Measurements from ENCODE around the gene RET.

Gene RET

DNA sequence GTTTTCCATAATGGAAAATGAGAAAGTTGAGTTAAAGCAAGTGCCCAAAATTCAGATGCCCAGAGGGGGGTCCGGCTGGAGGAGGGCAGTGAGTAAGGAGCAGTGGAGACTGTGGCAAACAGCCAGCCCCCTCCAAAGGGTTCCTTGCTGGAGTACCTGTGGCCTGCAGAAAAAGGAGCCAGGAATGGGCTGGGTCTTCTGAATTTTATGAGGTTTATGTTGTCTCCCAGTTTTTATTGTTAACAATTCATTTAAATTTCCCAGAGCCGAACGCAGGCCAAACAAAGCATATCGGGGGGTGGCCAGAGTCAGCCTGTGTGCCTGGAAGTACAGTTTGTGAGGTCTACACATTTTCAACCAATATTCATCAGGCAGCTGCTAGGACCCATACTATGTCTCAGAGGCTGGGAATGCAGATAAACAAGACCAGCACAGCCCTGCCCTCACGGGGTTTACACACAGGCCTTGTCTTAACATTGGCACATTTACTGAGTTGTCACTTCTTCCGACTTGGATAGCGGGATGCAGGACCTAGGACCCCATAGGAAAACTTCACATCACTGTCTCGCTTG is 48.5 kb downstream of the RET start:
- Histone ChIP-seq H4K20me1 (no peaks in the 10 kb centered on the region), H3K9ac (peak overlapping the region in 4 of 11 experiments; percentile 48 to 79 (median 64); a peak in 6 of 22 replicates), H3K27me3 (no peaks in the 10 kb centered on the region), H3K9me3 (replicated peaks in 1 of 11) (no peaks in the 10 kb centered on the region), H3K4me1 (peaks cover 93 to 99% (median 98%) of the 10 kb centered on the region in 10 experiments), H3K27ac (peak overlapping the region in 10 of 11 experiments; percentile 34 to 90 (median 78); a peak in 16 of 22 replicates), H3K4me2 (peak overlapping the region; percentile 86 to 99 (median 97); a peak in 20 of 22 replicates), H3K36me3 (no peaks in the 10 kb centered on the region), H3K4me3 (no peak overlapping the region)
- TF ChIP-seq Cebpa-rat (IDR thresholded peaks at IDR 0.05) = no peak

DNA sequence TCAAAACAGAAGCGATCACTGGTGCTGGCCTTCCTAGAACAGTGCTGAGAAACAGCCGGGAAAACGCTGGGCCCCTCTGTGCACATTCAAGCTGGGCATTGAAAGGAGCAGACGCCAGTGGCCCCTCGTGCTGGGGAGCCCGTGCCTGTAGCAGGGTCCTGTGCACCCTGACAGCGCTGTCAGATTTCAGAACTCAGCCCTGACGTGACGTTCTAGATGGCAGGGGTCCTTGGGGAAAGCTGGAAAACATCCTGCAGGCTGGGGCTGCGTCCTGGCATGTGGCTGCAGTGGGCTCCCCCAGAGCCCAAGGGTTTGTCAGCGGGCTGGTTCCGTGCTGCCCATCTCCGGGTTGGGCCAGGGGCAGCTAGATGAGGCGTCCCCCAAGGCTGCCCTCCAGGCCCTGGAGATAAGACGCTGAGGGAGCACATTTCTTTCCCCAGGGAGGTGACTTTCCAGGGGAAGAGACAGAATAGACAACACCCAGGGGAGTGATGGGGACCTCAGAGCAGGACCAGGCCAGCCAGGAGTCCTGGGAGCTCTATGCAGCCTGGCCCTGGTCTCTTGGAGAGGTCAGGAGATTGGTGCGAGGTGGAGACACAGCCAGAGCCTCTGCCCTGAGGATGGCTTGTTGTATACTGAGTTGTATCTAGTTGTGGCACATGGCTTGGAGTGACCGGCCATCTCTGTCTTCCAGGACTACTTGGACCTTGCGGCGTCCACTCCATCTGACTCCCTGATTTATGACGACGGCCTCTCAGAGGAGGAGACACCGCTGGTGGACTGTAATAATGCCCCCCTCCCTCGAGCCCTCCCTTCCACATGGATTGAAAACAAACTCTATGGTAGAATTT is 49.2 kb downstream of the RET start:
- Histone ChIP-seq H3K9ac (peak overlapping the region; percentile 22 to 79 (median 65); a peak in 18 of 22 replicates), H4K20me1 (no peaks in the 10 kb centered on the region), H3K36me3 (no peaks in the 10 kb centered on the region), H3K4me1 (peaks cover 86 to 100% (median 99%) of the 10 kb centered on the region in 10 experiments), H3K27ac (peak overlapping the region; percentile 34 to 90 (median 77)), H3K4me2 (peak overlapping the region; percentile 82 to 99 (median 97)), H3K4me3 (peak overlapping the region in 3 of 10 experiments; percentile 29 to 36 (median 30); a peak in 2 of 20 replicates), H3K27me3 (no peaks in the 10 kb centered on the region), H3K9me3 (replicated peaks in 1 of 11) (no peaks in the 10 kb centered on the region)
- TF ChIP-seq Cebpa-rat (IDR thresholded peaks at IDR 0.05) = no peak

DNA sequence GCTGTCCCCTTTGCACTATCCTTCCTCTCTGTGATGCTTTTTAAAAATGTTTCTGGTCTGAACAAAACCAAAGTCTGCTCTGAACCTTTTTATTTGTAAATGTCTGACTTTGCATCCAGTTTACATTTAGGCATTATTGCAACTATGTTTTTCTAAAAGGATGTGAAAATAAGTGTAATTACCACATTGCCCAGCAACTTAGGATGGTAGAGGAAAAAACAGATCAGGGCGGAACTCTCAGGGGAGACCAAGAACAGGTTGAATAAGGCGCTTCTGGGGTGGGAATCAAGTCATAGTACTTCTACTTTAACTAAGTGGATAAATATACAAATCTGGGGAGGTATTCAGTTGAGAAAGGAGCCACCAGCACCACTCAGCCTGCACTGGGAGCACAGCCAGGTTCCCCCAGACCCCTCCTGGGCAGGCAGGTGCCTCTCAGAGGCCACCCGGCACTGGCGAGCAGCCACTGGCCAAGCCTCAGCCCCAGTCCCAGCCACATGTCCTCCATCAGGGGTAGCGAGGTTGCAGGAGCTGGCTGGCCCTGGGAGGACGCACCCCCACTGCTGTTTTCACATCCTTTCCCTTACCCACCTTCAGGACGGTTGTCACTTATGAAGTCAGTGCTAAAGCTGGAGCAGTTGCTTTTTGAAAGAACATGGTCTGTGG is 50.0 kb downstream of the RET start:
- peak overlapping the region; percentile 60 to 90 (median 79); a peak in 21 of 22 replicates for H3K27ac ChIP-seq
- peaks cover 78 to 99% (median 97%) of the 10 kb centered on the region in 10 experiments for H3K4me1 ChIP-seq
- peak in 2 of 11 experiments; percentile 38 to 42; a peak in 3 of 22 replicates for TF ChIP-seq Cebpa-rat (IDR thresholded peaks at IDR 0.05)
- no peaks in the 10 kb centered on the region for H4K20me1 ChIP-seq
- H3K9me3 ChIP-seq (replicated peaks in 1 of 11) = no peaks in the 10 kb centered on the region
- H3K9ac ChIP-seq = peak overlapping the region; percentile 46 to 79 (median 65); a peak in 19 of 22 replicates
- peak overlapping the region; percentile 82 to 99 (median 97) for H3K4me2 ChIP-seq
- no peaks in the 10 kb centered on the region for H3K36me3 ChIP-seq
- H3K4me3 ChIP-seq = peak overlapping the region in 8 of 10 experiments; percentile 20 to 57 (median 30); a peak in 9 of 20 replicates
- no peaks in the 10 kb centered on the region for H3K27me3 ChIP-seq

GRCh38 chr10:43127442-43127841 is 50.6 kb downstream of the RET start:
- peak overlapping the region; percentile 82 to 99 (median 97) for H3K4me2 ChIP-seq

GRCh38 chr10:43128331-43128730 is 51.5 kb downstream of the RET start:
- Histone ChIP-seq H3K9me3 (replicated peaks in 1 of 11) (no peaks in the 10 kb centered on the region), H4K20me1 (no peaks in the 10 kb centered on the region), H3K27me3 (no peaks in the 10 kb centered on the region), H3K4me1 (peaks cover 71 to 99% (median 93%) of the 10 kb centered on the region in 10 experiments), H3K4me3 (no peak overlapping the region), H3K36me3 (no peaks in the 10 kb centered on the region), H3K4me2 (peak overlapping the region; percentile 82 to 99 (median 97)), H3K9ac (peak overlapping the region in 8 of 11 experiments; percentile 34 to 79 (median 66); a peak in 12 of 22 replicates), H3K27ac (peak overlapping the region; percentile 59 to 90 (median 79))
- TF ChIP-seq Cebpa-rat (IDR thresholded peaks at IDR 0.05) = no peak

More at GRCh38 chr10:43127442-43127841, 50.6 kb downstream of the RET start:
- H3K4me1 ChIP-seq = peaks cover 72 to 99% (median 94%) of the 10 kb centered on the region in 10 experiments
- no peak for TF ChIP-seq Cebpa-rat (IDR thresholded peaks at IDR 0.05)
- H3K4me3 ChIP-seq = peak overlapping the region in 4 of 10 experiments; percentile 20 to 57 (median 30); a peak in 5 of 20 replicates
- no peaks in the 10 kb centered on the region for H3K27me3 ChIP-seq
- H4K20me1 ChIP-seq = no peaks in the 10 kb centered on the region
- H3K9ac ChIP-seq = peak overlapping the region in 8 of 11 experiments; percentile 48 to 79 (median 74); a peak in 17 of 22 replicates
- no peaks in the 10 kb centered on the region for H3K9me3 ChIP-seq (replicated peaks in 1 of 11)
- H3K36me3 ChIP-seq = no peaks in the 10 kb centered on the region
- peak overlapping the region; percentile 60 to 90 (median 79); a peak in 21 of 22 replicates for H3K27ac ChIP-seq

GRCh38 chr10:43128958-43129706 is 52.3 kb downstream of the RET start:
- H3K27me3 ChIP-seq = no peaks in the 10 kb centered on the region
- H3K9ac ChIP-seq = peak overlapping the region; percentile 29 to 76 (median 62); a peak in 17 of 22 replicates
- peak overlapping the region in 2 of 10 experiments; percentile 12 to 45; a peak in 3 of 20 replicates for H3K4me3 ChIP-seq
- H3K4me1 ChIP-seq = peaks cover 70 to 99% (median 93%) of the 10 kb centered on the region in 10 experiments
- peak overlapping the region; percentile 82 to 99 (median 97) for H3K4me2 ChIP-seq
- no peaks in the 10 kb centered on the region for H3K9me3 ChIP-seq (replicated peaks in 1 of 11)
- H3K36me3 ChIP-seq = no peaks in the 10 kb centered on the region
- no peaks in the 10 kb centered on the region for H4K20me1 ChIP-seq
- TF ChIP-seq Cebpa-rat (IDR thresholded peaks at IDR 0.05) = peak in 3 of 11 experiments; percentile 24 to 73 (median 48); a peak in 3 of 22 replicates
- H3K27ac ChIP-seq = peak overlapping the region; percentile 59 to 90 (median 79)

- peak overlapping the region in 8 of 11 experiments; percentile 53 to 99 (median 96); a peak in 16 of 22 replicates for H3K4me2 ChIP-seq
- no peaks in the 10 kb centered on the region for H3K36me3 ChIP-seq
- H3K27me3 ChIP-seq = no peaks in the 10 kb centered on the region
- no peak for TF ChIP-seq Cebpa-rat (IDR thresholded peaks at IDR 0.05)
- no peak overlapping the region for H3K4me3 ChIP-seq
- peak overlapping the region in 5 of 11 experiments; percentile 3 to 90 (median 86); a peak in 7 of 22 replicates for H3K27ac ChIP-seq
- no peaks in the 10 kb centered on the region for H4K20me1 ChIP-seq
- H3K9me3 ChIP-seq (replicated peaks in 1 of 11) = no peaks in the 10 kb centered on the region
- H3K4me1 ChIP-seq = peaks cover 57 to 99% (median 88%) of the 10 kb centered on the region in 10 experiments
- peak overlapping the region in 3 of 11 experiments; percentile 7 to 35 (median 31); a peak in 3 of 22 replicates for H3K9ac ChIP-seq
Measured at GRCh38 chr10:43130770-43131171, 53.9 kb downstream of the RET start.

DNA sequence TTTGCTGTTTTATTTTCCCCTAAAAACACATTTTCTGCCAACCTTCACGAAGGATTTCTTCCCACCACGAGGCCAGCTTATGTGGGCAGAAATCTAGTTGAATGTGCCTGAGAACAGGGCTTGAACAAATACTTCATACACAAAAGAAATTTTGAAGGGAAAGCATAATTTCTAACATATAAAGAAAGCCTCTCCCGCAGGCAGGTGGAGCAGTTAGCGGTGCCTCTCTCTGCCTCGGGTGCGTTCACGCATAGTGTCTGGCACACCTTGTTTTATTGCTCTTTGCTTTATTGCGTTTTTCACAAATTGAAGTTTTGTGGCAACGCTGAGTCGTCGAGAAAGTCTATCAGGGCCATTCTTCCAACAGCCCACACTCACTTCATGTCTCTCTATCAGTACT is 54.4 kb downstream of the RET start:
- 0 out of 22 replicates have a peak overlapping the region, but pooled peaks of 1 of the 11 experiments have one; percentile 7 for H3K9ac ChIP-seq
- no peaks in the 10 kb centered on the region for H4K20me1 ChIP-seq
- no peak overlapping the region for H3K4me3 ChIP-seq
- H3K9me3 ChIP-seq (replicated peaks in 1 of 11) = no peaks in the 10 kb centered on the region
- no peaks in the 10 kb centered on the region for H3K36me3 ChIP-seq
- TF ChIP-seq Cebpa-rat (IDR thresholded peaks at IDR 0.05) = no peak
- H3K4me2 ChIP-seq = peak overlapping the region in 8 of 11 experiments; percentile 53 to 99 (median 96); a peak in 15 of 22 replicates
- peaks cover 52 to 99% (median 88%) of the 10 kb centered on the region in 10 experiments for H3K4me1 ChIP-seq
- peak overlapping the region in 4 of 11 experiments; percentile 3 to 90 (median 88); a peak in 6 of 22 replicates for H3K27ac ChIP-seq
- no peaks in the 10 kb centered on the region for H3K27me3 ChIP-seq

Measured in BLaER1 treated with 17β-estradiol and CSF1 and Interleukin-3, amounts not matched to agents 10 nM and 100 nM (cell line).